Kidney epithelial cell (primary cell): ENCODE results near the gene MAN1C1. TPM values are rescaled to one million over a fixed set of nuclear protein-coding genes. Genes with fewer than 3 reads are reported as not detected.
"Not testable (repeated sequence)": the region's sequence is repeated elsewhere in the genome, so short reads cannot be mapped to it uniquely, and the experiment has no call there.

Experiments used
- DNase-seq: peaks from one replicate; pipeline ENCODE4 v3.0.0-alpha.2; 2010; ENCODE audit warnings: low read depth
- H3K27me3 ChIP-seq: 2 replicates; pipeline ENCODE4 v1.6.0; 2011; ENCODE audit warnings: low read length; ENCODE audit not compliant: control insufficient read depth, insufficient read depth
- H3K36me3 ChIP-seq: 2 replicates; pipeline ENCODE4 v1.5.1; 2011; ENCODE audit warnings: low read length; ENCODE audit not compliant: control insufficient read depth, insufficient read depth
- H3K4me3 ChIP-seq: 2 replicates; pipeline ENCODE4 v1.5.1; 2011; ENCODE audit warnings: low read depth, mild to moderate bottlenecking, control low read depth, low read length
- CTCF ChIP-seq: IDR thresholded peaks from 2 replicates; pipeline ENCODE4 v1.5.1; 2011; ENCODE audit warnings: mild to moderate bottlenecking, moderate library complexity, low read length, control low read depth, inconsistent platforms; ENCODE audit not compliant: insufficient read depth, poor library complexity, severe bottlenecking
- total RNA-seq: library from RNA; depleted of rRNA; stranded (reverse); fragments of >200 nt; gene quantifications from 2 replicates; pipeline ENCODE4 v1.2.3, GENCODE V29; 2015

Gene MAN1C1
- total RNA-seq, 1 donor from 2014 or later = 1.4 TPM

GRCh38 chr1:25697435-25698217 lies 81.0 kb downstream of the MAN1C1 start:
- no peaks in the 10 kb centered on the region for H3K27me3 ChIP-seq
- no peak for TF ChIP-seq CTCF
- H3K4me3 ChIP-seq = no peak overlapping the region
- no peak for DNase-seq
- H3K36me3 ChIP-seq = no peaks in the 10 kb centered on the region

- no peak for TF ChIP-seq CTCF
- no peak for DNase-seq
Measured at GRCh38 chr1:25698252-25698651, 81.7 kb downstream of the MAN1C1 start.

GRCh38 chr1:25699059-25699458 lies 82.5 kb downstream of the MAN1C1 start:
- not testable (repeated sequence) for DNase-seq, H3K36me3 ChIP-seq, H3K27me3 ChIP-seq, H3K4me3 ChIP-seq

More at GRCh38 chr1:25698252-25698651, 81.7 kb downstream of the MAN1C1 start:
- no peaks in the 10 kb centered on the region for H3K36me3 ChIP-seq
- H3K27me3 ChIP-seq = peaks cover 2% of the 10 kb centered on the region
- no peak overlapping the region for H3K4me3 ChIP-seq

- H3K27me3 ChIP-seq = peaks cover 6% of the 10 kb centered on the region
- no peaks in the 10 kb centered on the region for H3K36me3 ChIP-seq
- H3K4me3 ChIP-seq = no peak overlapping the region
- DNase-seq = no peak
- TF ChIP-seq CTCF = no peak
Measured at GRCh38 chr1:25699500-25700143, 83.0 kb downstream of the MAN1C1 start.

GRCh38 chr1:25700144-25700523 lies 83.5 kb downstream of the MAN1C1 start:
- Histone ChIP-seq H3K27me3 (peaks cover 6% of the 10 kb centered on the region), H3K36me3 (no peaks in the 10 kb centered on the region), H3K4me3 (no peak overlapping the region)
- DNase-seq = no peak
- no peak for TF ChIP-seq CTCF

GRCh38 chr1:25700626-25701025 lies 84.0 kb downstream of the MAN1C1 start:
- peak; percentile 10 for TF ChIP-seq CTCF
- DNase-seq = no peak
- no peak overlapping the region for H3K4me3 ChIP-seq
- no peaks in the 10 kb centered on the region for H3K36me3 ChIP-seq
- H3K27me3 ChIP-seq = peaks cover 6% of the 10 kb centered on the region
